Right lobe of liver (tissue), 6 donors: Measurements from ENCODE around the gene RARG. TPM values are rescaled to one million over a fixed set of nuclear protein-coding genes. Genes with fewer than 3 reads are reported as not detected.

Source experiments
- ATAC-seq, 4 donors: fragments of 200-7000 bp; cut with Tn5 transposase; one replicate each; pipeline ENCODE4 v1.9.1; 2020; ENCODE audit warnings: mild to moderate bottlenecking in 4 of 4, moderate library complexity in 4 of 4
- DNase-seq, 3 donors: peaks; one replicate each; pipeline ENCODE4 v3.0.0-alpha.2; 2020
- H3K27ac ChIP-seq, 3 donors: fragments of 200-600 bp; one replicate each; pipeline ENCODE4 v1.8.0; 2022
- H3K27me3 ChIP-seq, 2 donors: fragments of 200-600 bp; one replicate each; pipeline ENCODE4 v1.8.0; 2022
- H3K36me3 ChIP-seq, 4 donors: fragments of 200-600 bp; sonication (generic) in 1 of 4; one replicate each; pipeline versions ENCODE4 v1.5.1 to v1.8.0; 2017 to 2022; ENCODE audit warnings: control low read depth in 1 of 4
- H3K4me1 ChIP-seq, 4 donors: fragments of 200-600 bp; sonication (generic) in 1 of 4; one replicate each; pipeline versions ENCODE4 v1.5.1 to v1.8.0; 2017 to 2022; ENCODE audit warnings: control low read depth in 1 of 4
- H3K4me3 ChIP-seq, 3 donors: fragments of 200-600 bp; one replicate each; pipeline ENCODE4 v1.8.0; 2022
- H3K9me3 ChIP-seq, 4 donors: fragments of 200-600 bp; sonication (generic) in 1 of 4; one replicate each; pipeline versions ENCODE4 v1.5.1 to v1.8.0; 2017 to 2022; ENCODE audit warnings: control low read depth in 1 of 4
- CTCF ChIP-seq, 4 donors: fragments of 200-600 bp in 3 of 4; fragments of 450-650 bp in 1 of 4; IDR thresholded peaks; one replicate each; pipeline versions ENCODE4 v1.5.1 to v1.8.0; 2016 to 2022; ENCODE audit warnings: antibody characterized with exemption in 4 of 4, mild to moderate bottlenecking in 2 of 4
- POLR2A ChIP-seq: fragments of 450-650 bp; IDR thresholded peaks from one replicate; pipeline ENCODE4 v1.6.1; 2017; ENCODE audit warnings: antibody characterized with exemption, mild to moderate bottlenecking
- WGBS: methylation state at CpG from one replicate; pipeline ENCODE4 v1.1.6; 2018; ENCODE audit warnings: low coverage, low lambda C conversion rate; ENCODE audit not compliant: insufficient coverage; ENCODE audit errors: missing lambda C conversion rate; 5-methylcytosine and 5-hydroxymethylcytosine counted together
- intact Hi-C, 2 donors: fragments of 100-400 bp; cut with DNase I; formaldehyde crosslinking; loops; one replicate each; pipeline versions ENCODE4 v1.11.2 to v1.14.1; 2022
- total RNA-seq, 6 experiments: library from RNA; depleted of rRNA in 2 of 6; stranded (reverse); fragments of >200 nt in 2 of 6; fragmentation: NEBNext Ultra II Directional in 3 of 6; extraction: Animal tissue kit (Norgen Biotek cat#: 25700) in 3 of 6; gene quantifications; one replicate each; pipeline versions ENCODE4 v1.1.0 to v1.2.4, GENCODE V29; 2016 to 2023
- donor health status: DM: no; HTN: yes; CAD: no.
- donor health status: DM: no; HTN: no; CAD: no.
- donor health status: DM: no; HTN: no; CAD: no.
- donor health status: DM: no; HTN: yes; CAD: no.
- donor health status: DM: no; HTN: yes; CAD: no.

RARG gene
- total RNA-seq, 6 experiments from 2014 or later = 1.9 to 2.4 (median 2.1) TPM

GRCh38 chr12:53171725-53172329, 60.2 kb downstream of the RARG start:
- Histone ChIP-seq H3K27ac (peak overlapping the region in 1 of 3 donors; percentile 33), H3K4me3 (no peak overlapping the region), H3K36me3 (no peaks in the 10 kb centered on the region), H3K27me3 (no peaks in the 10 kb centered on the region), H3K9me3 (no peaks in the 10 kb centered on the region), H3K4me1 (peaks cover 0 to 74% (median 25%) of the 10 kb centered on the region in 4 donors)
- WGBS = 30% methylated on average over 8 of the region's 10 CpGs
- DNase-seq (peak; percentile 74 to 82 (median 74)), ATAC-seq (peak; percentile 10 to 49 (median 26))
- TF ChIP-seq POLR2A (no peak), CTCF (IDR thresholded peaks at IDR 0.05) (no peak)
- intact Hi-C loops = no loop called here

GRCh38 chr12:53170876-53171724, 60.9 kb downstream of the RARG start:
- WGBS = 63% methylated on average over 10 of the region's 14 CpGs
- no peaks in the 10 kb centered on the region for H3K9me3 ChIP-seq
- intact Hi-C loops = no loop called here
- H3K27me3 ChIP-seq = no peaks in the 10 kb centered on the region
- ATAC-seq (peak in 2 of 4 donors; percentile 1 to 7), DNase-seq (no peak)
- no peak for TF ChIP-seq POLR2A
- no peak for TF ChIP-seq CTCF (IDR thresholded peaks at IDR 0.05)
- H3K4me3 ChIP-seq = no peak overlapping the region
- peak overlapping the region in 1 of 3 donors; percentile 33 for H3K27ac ChIP-seq
- no peaks in the 10 kb centered on the region for H3K36me3 ChIP-seq
- H3K4me1 ChIP-seq = peaks cover 0 to 66% (median 22%) of the 10 kb centered on the region in 4 donors

GRCh38 chr12:53170215-53170614, 61.8 kb downstream of the RARG start:
- peak; percentile 75 to 92 (median 88) for DNase-seq
- ATAC-seq = peak; percentile 64 to 82 (median 70)
- intact Hi-C loops = no loop called here
- Histone ChIP-seq H3K36me3 (no peaks in the 10 kb centered on the region), H3K27me3 (no peaks in the 10 kb centered on the region), H3K27ac (peak overlapping the region; percentile 43 to 75 (median 60)), H3K4me1 (peaks cover 0 to 57% (median 17%) of the 10 kb centered on the region in 4 donors), H3K9me3 (no peaks in the 10 kb centered on the region), H3K4me3 (peak overlapping the region; percentile 41 to 56 (median 49))
- TF ChIP-seq POLR2A = peak; percentile 85
- no peak for TF ChIP-seq CTCF (IDR thresholded peaks at IDR 0.05)
- WGBS = 45% methylated on average over 7 of the region's 8 CpGs

- Histone ChIP-seq H3K9me3 (no peaks in the 10 kb centered on the region), H3K27ac (peak overlapping the region; percentile 43 to 75 (median 60)), H3K36me3 (no peaks in the 10 kb centered on the region), H3K4me3 (peak overlapping the region; percentile 41 to 56 (median 49)), H3K27me3 (no peaks in the 10 kb centered on the region), H3K4me1 (peaks cover 0 to 53% (median 15%) of the 10 kb centered on the region in 4 donors)
- 42% methylated on average over 3 of the region's 7 CpGs for WGBS
- intact Hi-C loops = loop anchor here in 1 of 2 donors (10.0 kb wide), 1 partner anchor 105 kb away; no protein-coding TSS in a partner anchor
- TF ChIP-seq POLR2A (no peak), CTCF (IDR thresholded peaks at IDR 0.05) (no peak)
- ATAC-seq (peak; percentile 40 to 59 (median 45)), DNase-seq (no peak)
Measured at GRCh38 chr12:53169644-53170043, 62.4 kb downstream of the RARG start.
